ENCODE results near the gene PEX7.

DNA sequence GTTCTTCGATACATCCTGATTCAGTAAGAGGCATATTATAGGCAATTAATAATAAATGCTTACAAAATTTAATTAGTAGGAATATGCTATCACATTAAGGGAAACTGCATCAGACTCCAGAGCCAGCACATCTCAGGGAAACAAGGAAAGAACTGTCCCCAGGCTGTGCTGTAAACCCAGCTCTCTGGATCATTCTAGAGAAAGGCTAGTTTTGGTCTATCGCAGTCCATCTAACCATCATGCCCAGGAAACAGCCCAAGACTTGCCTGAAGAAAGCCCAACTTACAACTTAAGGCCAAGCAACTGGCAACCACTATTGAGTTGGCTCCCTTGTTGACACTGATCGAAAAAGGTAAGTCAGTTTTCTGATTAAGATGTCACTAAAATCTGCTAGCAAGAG is 41.4 kb upstream of the PEX7 start:
- TF ChIP-seq, protein P1, sequence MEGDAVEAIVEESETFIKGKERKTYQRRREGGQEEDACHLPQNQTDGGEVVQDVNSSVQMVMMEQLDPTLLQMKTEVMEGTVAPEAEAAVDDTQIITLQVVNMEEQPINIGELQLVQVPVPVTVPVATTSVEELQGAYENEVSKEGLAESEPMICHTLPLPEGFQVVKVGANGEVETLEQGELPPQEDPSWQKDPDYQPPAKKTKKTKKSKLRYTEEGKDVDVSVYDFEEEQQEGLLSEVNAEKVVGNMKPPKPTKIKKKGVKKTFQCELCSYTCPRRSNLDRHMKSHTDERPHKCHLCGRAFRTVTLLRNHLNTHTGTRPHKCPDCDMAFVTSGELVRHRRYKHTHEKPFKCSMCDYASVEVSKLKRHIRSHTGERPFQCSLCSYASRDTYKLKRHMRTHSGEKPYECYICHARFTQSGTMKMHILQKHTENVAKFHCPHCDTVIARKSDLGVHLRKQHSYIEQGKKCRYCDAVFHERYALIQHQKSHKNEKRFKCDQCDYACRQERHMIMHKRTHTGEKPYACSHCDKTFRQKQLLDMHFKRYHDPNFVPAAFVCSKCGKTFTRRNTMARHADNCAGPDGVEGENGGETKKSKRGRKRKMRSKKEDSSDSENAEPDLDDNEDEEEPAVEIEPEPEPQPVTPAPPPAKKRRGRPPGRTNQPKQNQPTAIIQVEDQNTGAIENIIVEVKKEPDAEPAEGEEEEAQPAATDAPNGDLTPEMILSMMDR (conservative IDR thresholded peaks at IDR 0.05): no peak
- no peak for TF ChIP-seq ZFX (IDR thresholded peaks at IDR 0.05)

Measured in C4-2B (cell line).